SK-N-SH treated with all-trans-retinoic acid at 6 μM for 48 hours (cell line): ENCODE measurements around the gene PADI2.

Experiments
- ATAC-seq: fragments of 200-7000 bp; cut with Tn5 transposase; 3 replicates; pipeline ENCODE4 v1.9.1; 2020; ENCODE audit warnings: mild to moderate bottlenecking, moderate library complexity
- ARNTL ChIP-seq: fragments of 450-650 bp; formaldehyde crosslinking; IDR thresholded peaks from 2 replicates; pipeline ENCODE4 v1.5.0; 2020; ENCODE audit warnings: low read depth, mild to moderate bottlenecking, moderate library complexity, borderline replicate concordance
- BACH2 ChIP-seq: fragments of 250-450 bp; sonication (Bioruptor Pico); IDR thresholded peaks from 2 replicates; pipeline ENCODE4 v1.9.0; 2021; ENCODE audit warnings: mild to moderate bottlenecking, borderline replicate concordance
- CREB5 ChIP-seq: fragments of 250-450 bp; sonication (Bioruptor Pico); IDR thresholded peaks from 2 replicates; pipeline ENCODE4 v1.5.1; 2020; ENCODE audit warnings: low read depth, mild to moderate bottlenecking, moderate library complexity
- CSRNP3 ChIP-seq: fragments of 250-450 bp; sonication (Bioruptor Pico); IDR thresholded peaks from 2 replicates; pipeline ENCODE4 v1.5.1; 2021; ENCODE audit warnings: mild to moderate bottlenecking, moderate library complexity
- ESRRG ChIP-seq: fragments of 250-450 bp; sonication (Bioruptor Pico); IDR thresholded peaks from 2 replicates; pipeline ENCODE4 v1.6.1; 2021; ENCODE audit warnings: mild to moderate bottlenecking
- GLIS3 ChIP-seq: fragments of 250-450 bp; sonication (Bioruptor Pico); IDR thresholded peaks from 2 replicates; pipeline ENCODE4 v1.5.0; 2020; ENCODE audit warnings: mild to moderate bottlenecking, moderate library complexity
- PATZ1 ChIP-seq: fragments of 250-450 bp; sonication (Bioruptor Pico); IDR thresholded peaks from 2 replicates; pipeline ENCODE4 v1.8.0; 2020; ENCODE audit warnings: mild to moderate bottlenecking, moderate library complexity, borderline replicate concordance
- POU6F1 ChIP-seq: fragments of 250-450 bp; sonication (Bioruptor Pico); IDR thresholded peaks from 2 replicates; pipeline ENCODE4 v1.8.0; 2021; ENCODE audit warnings: low read depth, mild to moderate bottlenecking, moderate library complexity, borderline replicate concordance
- PPARA ChIP-seq: fragments of 250-450 bp; sonication (Bioruptor Pico); IDR thresholded peaks from 2 replicates; pipeline ENCODE4 v1.5.0; 2020; ENCODE audit warnings: mild to moderate bottlenecking, borderline replicate concordance
- RARB ChIP-seq: fragments of 250-450 bp; sonication (Bioruptor Pico); IDR thresholded peaks from 2 replicates; pipeline ENCODE4 v1.8.0; 2021; ENCODE audit warnings: mild to moderate bottlenecking, moderate library complexity
- SNAI2 ChIP-seq: fragments of 250-450 bp; sonication (Bioruptor Pico); IDR thresholded peaks from 2 replicates; pipeline ENCODE4 v1.5.0; 2020; ENCODE audit warnings: mild to moderate bottlenecking, moderate library complexity
- TCF4 ChIP-seq: fragments of 250-450 bp; sonication (Bioruptor Pico); IDR thresholded peaks from 2 replicates; pipeline ENCODE4 v1.8.0; 2021; ENCODE audit warnings: mild to moderate bottlenecking, moderate library complexity, borderline replicate concordance
- TSHZ2 ChIP-seq: fragments of 250-450 bp; sonication (Bioruptor Pico); IDR thresholded peaks from 2 replicates; pipeline ENCODE4 v1.5.0; 2020; ENCODE audit warnings: mild to moderate bottlenecking, moderate library complexity
- ZC3H10 ChIP-seq: fragments of 250-450 bp; sonication (Bioruptor Pico); IDR thresholded peaks from 2 replicates; pipeline ENCODE4 v1.5.1; 2021; ENCODE audit warnings: mild to moderate bottlenecking, moderate library complexity
- ZFP3 ChIP-seq: fragments of 250-450 bp; sonication (Bioruptor Pico); IDR thresholded peaks from 2 replicates; pipeline ENCODE4 v1.5.0; 2020; ENCODE audit warnings: mild to moderate bottlenecking, moderate library complexity
- ZFP30 ChIP-seq: fragments of 450-650 bp; formaldehyde crosslinking; IDR thresholded peaks from 2 replicates; pipeline ENCODE4 v1.5.0; 2022; ENCODE audit warnings: mild to moderate bottlenecking, moderate library complexity
- ZNF565 ChIP-seq: fragments of 450-650 bp; formaldehyde crosslinking; conservative IDR thresholded peaks from 2 replicates; pipeline ENCODE4 v1.5.0; 2020; ENCODE audit warnings: low read depth, mild to moderate bottlenecking, moderate library complexity
- ZNF70 ChIP-seq: fragments of 450-650 bp; formaldehyde crosslinking; IDR thresholded peaks from 2 replicates; pipeline ENCODE4 v1.5.0; 2020; ENCODE audit warnings: mild to moderate bottlenecking, moderate library complexity

Gene PADI2

GRCh38 chr1:17067465-17068240 lies 51.6 kb downstream of the PADI2 start (continued):
- TF ChIP-seq TSHZ2 (CRISPR knock-in tag) (no peak), ZC3H10 (no peak), ZNF70 (CRISPR knock-in tag) (no peak), ESRRG (CRISPR knock-in tag) (no peak), ARNTL (CRISPR knock-in tag) (no peak)

- ATAC-seq: no peak
- TF ChIP-seq ZFP30 (no peak), BACH2 (CRISPR knock-in tag) (no peak), ZFP3 (CRISPR knock-in tag) (no peak), RARB (CRISPR knock-in tag) (no peak), PPARA (CRISPR knock-in tag) (no peak), ARNTL (CRISPR knock-in tag) (no peak), CSRNP3 (CRISPR knock-in tag) (no peak), POU6F1 (CRISPR knock-in tag) (no peak), SNAI2 (CRISPR knock-in tag) (no peak), ZC3H10 (no peak), CREB5 (no peak), GLIS3 (CRISPR knock-in tag) (no peak), ZNF565 (CRISPR knock-in tag) (no peak), TSHZ2 (CRISPR knock-in tag) (no peak)
Measured at GRCh38 chr1:17067069-17067426, 52.2 kb downstream of the PADI2 start.

GRCh38 chr1:17066361-17067068 lies 52.7 kb downstream of the PADI2 start:
- ATAC-seq: no peak
- no peak for TF ChIP-seq POU6F1 (CRISPR knock-in tag)
- no peak for TF ChIP-seq PPARA (CRISPR knock-in tag)
- TF ChIP-seq TCF4: no peak
- TF ChIP-seq PATZ1 (CRISPR knock-in tag): no peak
- no peak for TF ChIP-seq CSRNP3 (CRISPR knock-in tag)
- no peak for TF ChIP-seq GLIS3 (CRISPR knock-in tag)
- TF ChIP-seq BACH2 (CRISPR knock-in tag): no peak
- TF ChIP-seq CREB5: no peak
